Lung (tissue), 12 donors: ENCODE results near the gene FIGLA. TPM values are rescaled to one million over a fixed set of nuclear protein-coding genes. Genes with fewer than 3 reads are reported as not detected.

Experiments used
- ATAC-seq: fragments of 200-7000 bp; cut with Tn5 transposase; one replicate; pipeline ENCODE4 v1.9.1; 2020; ENCODE audit warnings: moderate number of reproducible peaks; ENCODE audit not compliant: insufficient read depth, low FRiP score
- DNase-seq, 3 donors: peaks; one replicate each; pipeline ENCODE4 v3.0.0-alpha.2; 2013 to 2017
- H3K27ac ChIP-seq, 2 donors: one replicate each; pipeline ENCODE4 v1.5.1; 2013; ENCODE audit warnings: mild to moderate bottlenecking in 2 of 2, moderate library complexity in 2 of 2, control low read depth in 1 of 2, inconsistent platforms in 1 of 2, low read depth in 1 of 2, low read length in 1 of 2
- H3K27me3 ChIP-seq, 3 donors: one replicate each; pipeline ENCODE4 v1.5.1; 2013; ENCODE audit warnings: low read length in 2 of 3; ENCODE audit not compliant: control insufficient read depth in 3 of 3, insufficient read depth in 3 of 3
- H3K36me3 ChIP-seq, 4 donors: one replicate each; pipeline ENCODE4 v1.5.1; 2013; ENCODE audit warnings: low read length in 4 of 4, mild to moderate bottlenecking in 1 of 4, moderate library complexity in 1 of 4; ENCODE audit not compliant: control insufficient read depth in 4 of 4, insufficient read depth in 4 of 4
- H3K4me1 ChIP-seq, 5 donors: one replicate each; pipeline ENCODE4 v1.5.1; 2013; ENCODE audit warnings: low read length in 5 of 5, mild to moderate bottlenecking in 2 of 5, moderate library complexity in 1 of 5; ENCODE audit not compliant: control insufficient read depth in 5 of 5, insufficient read depth in 5 of 5
- H3K4me3 ChIP-seq: one replicate; pipeline ENCODE4 v1.5.1; 2013; ENCODE audit warnings: mild to moderate bottlenecking, control low read depth, moderate library complexity
- H3K9ac ChIP-seq, 2 donors: one replicate each; pipeline ENCODE4 v1.5.1; 2013; ENCODE audit warnings: low read length in 2 of 2, control low read depth in 1 of 2; ENCODE audit not compliant: insufficient read depth in 1 of 2
- H3K9me3 ChIP-seq, 4 donors: one replicate each; pipeline ENCODE4 v1.5.1; 2013; ENCODE audit warnings: low read length in 3 of 4, mild to moderate bottlenecking in 1 of 4, moderate library complexity in 1 of 4; ENCODE audit not compliant: control insufficient read depth in 4 of 4, insufficient read depth in 3 of 4
- WGBS, 2 donors: extraction: QIAGEN DNeasy Blood & Tissue Kit; methylation state at CpG; one replicate each; pipeline ENCODE4 v1.1.7; 2013; 5-methylcytosine and 5-hydroxymethylcytosine counted together
- polyA plus RNA-seq, 2 donors: library from polyadenylated mRNA; stranded (reverse); fragments of 200-250 nt; gene quantifications; one replicate each; pipeline ENCODE4 v1.2.1, GENCODE V29; 2013
- total RNA-seq, 2 donors: library from RNA; depleted of rRNA in 1 of 2; stranded (reverse); fragments of >200 nt in 1 of 2; gene quantifications; one replicate each; pipeline ENCODE4 v1.2.1, GENCODE V29; 2014 to 2021
- TF ChIP-seq, protein P1 (sequence below): IDR thresholded peaks from 2 replicates; pipeline ENCODE4 v1.5.1; 2012; ENCODE audit warnings: mild to moderate bottlenecking; ENCODE audit errors: control extremely low read depth, extremely low read depth
- donor health status: control.
- donor health status: control.
- donor health status: Bipolar disorder and iron deficiency.
- donor health status: healthy.
- donor health status: DM: yes; HTN: yes; CAD: no.

FIGLA gene
- total and polyA plus RNA-seq, 4 donors = 0.31 to 0.53 TPM; not detected in 2

DNA sequence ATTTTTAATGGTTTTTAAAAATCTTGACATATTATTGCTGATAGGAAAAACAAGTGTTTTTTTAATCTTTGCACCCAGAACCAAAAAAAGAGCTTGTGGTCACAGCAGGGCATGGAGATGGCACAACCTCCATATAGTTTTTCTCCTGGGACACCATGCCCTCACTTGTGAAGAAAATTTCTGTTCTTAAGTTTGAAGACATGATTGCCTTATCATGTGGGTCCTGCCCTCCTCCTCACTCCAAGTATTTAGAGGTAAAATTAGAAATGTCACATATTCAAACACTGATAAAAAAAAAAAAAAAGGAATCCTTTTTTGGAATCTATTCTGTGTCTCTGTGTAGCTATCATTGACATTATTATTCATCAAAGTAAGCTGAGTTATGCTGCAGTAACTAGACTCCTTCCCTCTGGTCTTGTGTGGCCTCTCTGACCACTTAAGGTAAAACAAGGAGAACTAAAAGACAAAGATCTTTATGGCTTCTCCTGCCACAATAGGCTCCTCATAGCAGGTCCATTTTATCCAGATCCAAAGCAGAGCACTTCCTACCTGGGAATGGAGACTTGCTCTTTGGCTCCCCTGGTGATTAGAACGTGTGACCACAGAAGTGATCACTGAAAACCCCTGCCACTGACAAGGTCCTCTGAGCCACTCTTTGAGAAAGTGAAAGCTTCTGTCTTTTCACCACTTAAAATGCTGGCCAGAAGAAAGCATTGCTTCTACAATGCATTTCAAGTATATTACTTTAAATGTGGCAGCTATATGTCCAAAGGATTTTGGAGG is 42.2 kb downstream of the FIGLA start:
- Histone ChIP-seq H3K9me3 (peaks cover 0 to 3% (median 0%) of the 10 kb centered on the region in 4 donors), H3K4me3 (no peak overlapping the region), H3K4me1 (peaks cover 0 to 27% (median 0%) of the 10 kb centered on the region in 5 donors), H3K27ac (no peak overlapping the region), H3K9ac (no peak overlapping the region), H3K27me3 (peaks cover 0 to 3% (median 0%) of the 10 kb centered on the region in 3 donors), H3K36me3 (no peaks in the 10 kb centered on the region)
- DNase-seq = no peak
- TF ChIP-seq, protein P1, sequence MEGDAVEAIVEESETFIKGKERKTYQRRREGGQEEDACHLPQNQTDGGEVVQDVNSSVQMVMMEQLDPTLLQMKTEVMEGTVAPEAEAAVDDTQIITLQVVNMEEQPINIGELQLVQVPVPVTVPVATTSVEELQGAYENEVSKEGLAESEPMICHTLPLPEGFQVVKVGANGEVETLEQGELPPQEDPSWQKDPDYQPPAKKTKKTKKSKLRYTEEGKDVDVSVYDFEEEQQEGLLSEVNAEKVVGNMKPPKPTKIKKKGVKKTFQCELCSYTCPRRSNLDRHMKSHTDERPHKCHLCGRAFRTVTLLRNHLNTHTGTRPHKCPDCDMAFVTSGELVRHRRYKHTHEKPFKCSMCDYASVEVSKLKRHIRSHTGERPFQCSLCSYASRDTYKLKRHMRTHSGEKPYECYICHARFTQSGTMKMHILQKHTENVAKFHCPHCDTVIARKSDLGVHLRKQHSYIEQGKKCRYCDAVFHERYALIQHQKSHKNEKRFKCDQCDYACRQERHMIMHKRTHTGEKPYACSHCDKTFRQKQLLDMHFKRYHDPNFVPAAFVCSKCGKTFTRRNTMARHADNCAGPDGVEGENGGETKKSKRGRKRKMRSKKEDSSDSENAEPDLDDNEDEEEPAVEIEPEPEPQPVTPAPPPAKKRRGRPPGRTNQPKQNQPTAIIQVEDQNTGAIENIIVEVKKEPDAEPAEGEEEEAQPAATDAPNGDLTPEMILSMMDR = no peak
- no peak for ATAC-seq
- WGBS, 2 donors = 51 to 64% methylated on average over 1 of the region's 1 CpG

DNA sequence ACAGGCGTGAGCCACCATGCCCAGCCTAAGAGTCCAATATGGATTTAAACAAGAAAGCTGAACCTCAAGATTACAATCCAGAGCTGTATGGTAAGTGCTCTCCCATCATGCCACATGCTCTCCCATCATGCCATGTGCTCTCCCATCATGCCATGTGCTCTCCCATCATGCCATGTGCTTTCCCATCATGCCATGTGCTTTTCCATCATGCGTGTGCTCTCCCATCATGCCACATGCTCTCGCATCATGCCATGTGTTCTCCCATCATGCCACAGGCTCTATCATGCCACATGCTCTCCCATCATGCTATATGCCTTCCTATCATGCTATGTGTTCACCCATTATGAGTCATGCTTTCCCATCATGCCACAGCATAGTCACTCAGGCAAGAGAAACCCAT is 43.2 kb downstream of the FIGLA start:
- Histone ChIP-seq H3K27me3 (peaks cover 0 to 3% (median 0%) of the 10 kb centered on the region in 3 donors), H3K9ac (no peak overlapping the region), H3K27ac (no peak overlapping the region), H3K9me3 (peaks cover 0 to 3% (median 0%) of the 10 kb centered on the region in 4 donors), H3K4me3 (no peak overlapping the region), H3K36me3 (no peaks in the 10 kb centered on the region), H3K4me1 (peaks cover 0 to 19% (median 0%) of the 10 kb centered on the region in 5 donors)
- TF ChIP-seq, protein P1 = no peak
- DNase-seq (no peak), ATAC-seq (no peak)
- WGBS, 2 donors = 96 to 98% methylated on average over 3 of the region's 3 CpGs

DNA sequence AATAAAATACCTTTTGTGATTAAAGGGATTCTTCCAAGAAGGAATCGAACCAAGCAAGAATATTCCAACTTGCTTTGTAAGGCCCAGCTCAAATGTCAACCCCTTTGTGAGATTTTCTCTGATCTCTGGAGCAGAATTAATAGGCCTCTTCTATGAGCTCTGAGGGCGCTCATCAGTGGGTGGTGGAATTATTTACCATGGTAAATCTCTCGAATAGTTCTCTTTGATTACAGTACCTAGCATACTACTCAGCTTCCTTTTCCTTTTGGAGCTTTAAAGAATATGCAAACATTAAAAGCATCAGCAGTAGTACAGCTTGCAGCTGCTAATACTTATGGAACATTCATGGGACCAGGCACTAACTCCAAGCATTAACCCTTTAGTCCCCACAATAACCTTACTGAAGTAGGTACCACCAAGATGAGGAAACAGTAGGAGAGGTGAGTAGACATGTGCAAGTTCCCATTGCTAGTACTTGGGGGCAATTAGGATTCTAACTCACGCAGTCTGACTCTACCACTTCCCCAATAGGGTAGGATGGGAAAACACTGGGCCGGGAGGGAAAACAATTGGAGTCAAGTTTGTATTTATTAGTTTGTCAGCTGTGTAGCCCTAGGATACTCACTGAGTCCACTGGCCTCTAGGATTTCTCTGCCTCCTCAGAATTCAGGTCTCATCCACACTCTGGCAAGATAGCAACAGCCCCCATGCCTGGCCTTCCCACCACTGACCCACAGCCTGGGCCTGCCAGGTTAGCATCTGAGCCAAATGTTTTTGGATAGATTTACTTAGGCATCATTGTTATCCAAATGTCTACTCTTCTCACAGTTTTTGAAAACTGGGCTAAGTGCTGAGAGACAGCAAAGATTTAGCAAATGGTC is 44.1 kb downstream of the FIGLA start:
- peak in 2 of 3 donors; percentile 34 to 39 for DNase-seq
- no peak overlapping the region for H3K27ac ChIP-seq
- H3K4me1 ChIP-seq = peaks cover 0 to 11% (median 0%) of the 10 kb centered on the region in 5 donors
- H3K36me3 ChIP-seq = no peaks in the 10 kb centered on the region
- no peak overlapping the region for H3K9ac ChIP-seq
- no peak for ATAC-seq
- TF ChIP-seq, protein P1 = no peak
- no peak overlapping the region for H3K4me3 ChIP-seq
- peaks cover 0 to 3% (median 0%) of the 10 kb centered on the region in 3 donors for H3K27me3 ChIP-seq
- 64 to 77% methylated on average over 5 of the region's 5 CpGs for WGBS, 2 donors
- peaks cover 0 to 3% (median 0%) of the 10 kb centered on the region in 4 donors for H3K9me3 ChIP-seq
